SW 1271 (cell line): ENCODE data around the gene TMEM131L.
A peak's percentile ranks its signal among the peaks of the same experiment; 100 is the strongest.
"Not testable (repeated sequence)": the region's sequence is repeated elsewhere in the genome, so short reads cannot be mapped to it uniquely, and the experiment has no call there.

Source experiments
- DNase-seq, 2 experiments: peaks; one replicate each; lab custom pipeline; 2025; lab: John Stamatoyannopoulos, UW

The TMEM131L gene

GRCh38 chr4:153466081-153466948 is at the start of gene TMEM131L:
Gene TMEM131L (plus strand): TSS chr4:153466360. CDS start chr4:153466398, 38 bp downstream.
- DNase-seq: peak in 1 of 2 experiments; percentile 55

GRCh38 chr4:153416456-153416855 is 49.7 kb upstream of the TMEM131L start:
- not testable (repeated sequence) for DNase-seq

GRCh38 chr4:153418121-153418520 is 48.0 kb upstream of the TMEM131L start:
- DNase-seq: no peak

GRCh38 chr4:153418558-153418957 is 47.6 kb upstream of the TMEM131L start:
- no peak for DNase-seq

GRCh38 chr4:153419029-153419428 is 47.1 kb upstream of the TMEM131L start:
- no peak for DNase-seq

GRCh38 chr4:153419673-153420278 is 46.4 kb upstream of the TMEM131L start:
- DNase-seq: no peak

- DNase-seq: no peak
Observed at GRCh38 chr4:153420361-153420760, 45.8 kb upstream of the TMEM131L start.

- no peak for DNase-seq
Observed at GRCh38 chr4:153421941-153422340, 44.2 kb upstream of the TMEM131L start.

- no peak for DNase-seq
Observed at GRCh38 chr4:153426207-153426885, 39.8 kb upstream of the TMEM131L start.

- DNase-seq: peak in 1 of 2 experiments; percentile 9
Observed at GRCh38 chr4:153427363-153428071, 38.6 kb upstream of the TMEM131L start.

GRCh38 chr4:153428941-153429475 is 37.2 kb upstream of the TMEM131L start:
- DNase-seq: no peak

GRCh38 chr4:153432965-153433753 is 33.0 kb upstream of the TMEM131L start:
- no peak for DNase-seq

- DNase-seq: no peak
Observed at GRCh38 chr4:153433754-153434105, 32.4 kb upstream of the TMEM131L start.

GRCh38 chr4:153434190-153434589 is 32.0 kb upstream of the TMEM131L start:
- no peak for DNase-seq

- DNase-seq: no peak
Observed at GRCh38 chr4:153438916-153439756, 27.0 kb upstream of the TMEM131L start.

- DNase-seq: no peak
Observed at GRCh38 chr4:153439831-153440230, 26.3 kb upstream of the TMEM131L start.

- DNase-seq: no peak
Observed at GRCh38 chr4:153440475-153440874, 25.7 kb upstream of the TMEM131L start.

- DNase-seq: no peak
Observed at GRCh38 chr4:153447175-153447905, 18.8 kb upstream of the TMEM131L start.

- DNase-seq: no peak
Observed at GRCh38 chr4:153448003-153448731, 18.0 kb upstream of the TMEM131L start.
